K562 (cell line): ENCODE results near the gene NAT14. TPM values are rescaled to one million over a fixed set of nuclear protein-coding genes. Genes with fewer than 3 reads are reported as not detected.

Source experiments
- ADNP ChIP-seq: fragments of 200-800 bp; sonication (Bioruptor generic); IDR thresholded peaks from 2 replicates; pipeline ENCODE4 v1.6.1; 2016; ENCODE audit warnings: missing genetic modification characterization, missing compliant biosample characterization
- CHD2 ChIP-seq: IDR thresholded peaks from 2 replicates; pipeline ENCODE4 v1.6.1; 2011; ENCODE audit warnings: low read depth, low read length
- CHD4 ChIP-seq: fragments of 200-600 bp; sonication (generic); IDR thresholded peaks from 3 replicates; pipeline ENCODE4 v1.6.1; 2012; ENCODE audit warnings: low read depth, mild to moderate bottlenecking, mixed read lengths, low read length, inconsistent platforms; ENCODE audit not compliant: insufficient read depth, insufficient replicate concordance, poor library complexity, severe bottlenecking
- KAT7 ChIP-seq: sonication (generic); formaldehyde crosslinking; IDR thresholded peaks from 2 replicates; pipeline ENCODE4 v1.8.0; 2022; ENCODE audit warnings: missing genetic modification reagents, mild to moderate bottlenecking, borderline replicate concordance
- KLF10 ChIP-seq: fragments of 250-450 bp; sonication (Bioruptor Pico); IDR thresholded peaks from 2 replicates; pipeline ENCODE4 v1.6.1; 2021; ENCODE audit warnings: matching md5 sums
- NFE2L1 ChIP-seq: fragments of 450-650 bp; IDR thresholded peaks from 2 replicates; pipeline ENCODE4 v1.6.1; 2016; ENCODE audit warnings: missing genetic modification characterization, low read depth, mild to moderate bottlenecking, missing compliant biosample characterization, moderate library complexity, borderline replicate concordance
- SMAD4 ChIP-seq: fragments of 250-450 bp; sonication (Bioruptor Pico); conservative IDR thresholded peaks from 2 replicates; pipeline ENCODE4 v1.8.0; 2021; ENCODE audit warnings: inconsistent platforms, mild to moderate bottlenecking, moderate library complexity
- SNRNP70 ChIP-seq: fragments of 200-400 bp; formaldehyde crosslinking; optimal IDR thresholded peaks from 2 replicates; pipeline ENCODE3; 2017; ENCODE audit warnings: low read depth, low read length
- ZC3H4 ChIP-seq: sonication (generic); formaldehyde crosslinking; IDR thresholded peaks from 2 replicates; pipeline ENCODE4 v1.9.0; 2021; ENCODE audit warnings: missing genetic modification reagents, borderline replicate concordance
- ZNF707 ChIP-seq: fragments of 250-450 bp; sonication (Bioruptor Pico); conservative IDR thresholded peaks from 2 replicates; pipeline ENCODE4 v1.8.0; 2022; ENCODE audit warnings: inconsistent platforms, mild to moderate bottlenecking, moderate library complexity
- polyA plus RNA-seq, 8 experiments: library from polyadenylated mRNA; depleted of rRNA in 4 of 8; stranded (reverse) in 5 of 8; unstranded in 3 of 8; fragments of >200 nt; fragmentation: Nextera tagmentation in 2 of 8; fragmentation: Illumina TruSeq in 1 of 8; extraction: Ambion mirVana in 2 of 8; extraction: Trizol in 1 of 8; gene quantifications; 2 replicates each; pipeline versions ENCODE4 v1.2.1 to v1.2.3, GENCODE V29; 2011 to 2014; ENCODE audit warnings: inconsistent platforms in 1 of 8, missing spikeins in 1 of 8
- total RNA-seq, 7 experiments: library from RNA; depleted of rRNA in 6 of 7; stranded (reverse); fragments of >200 nt in 6 of 7; fragmentation: Illumina TruSeq in 2 of 7; extraction: Trizol in 2 of 7; gene quantifications; 2 replicates each; pipeline versions ENCODE4 v1.2.1 to v1.2.3, GENCODE V29; 2011 to 2021; ENCODE audit warnings: low replicate concordance in 1 of 7
- TF ChIP-seq, protein P1 (sequence below): sonication (generic); formaldehyde crosslinking; IDR thresholded peaks from 2 replicates; pipeline ENCODE4 v1.5.0; 2020; ENCODE audit warnings: missing genetic modification reagents
- TF ChIP-seq, protein P2 (sequence below): sonication (generic); formaldehyde crosslinking; IDR thresholded peaks from 2 replicates; pipeline ENCODE4 v1.9.0; 2022; ENCODE audit warnings: mild to moderate bottlenecking, missing genetic modification reagents
- TF ChIP-seq, protein P3 (sequence below), 2 experiments: fragments of 450-650 bp in 1 of 2; sonication (generic) in 1 of 2; formaldehyde crosslinking in 1 of 2; IDR thresholded peaks; 2 replicates each; pipeline versions ENCODE4 v1.7.1 to v1.9.0; 2016 to 2022; ENCODE audit warnings: inconsistent platforms in 1 of 2, mild to moderate bottlenecking in 1 of 2, missing genetic modification reagents in 1 of 2
- TF ChIP-seq, protein P4 (sequence below): fragments of 250-450 bp; sonication (Bioruptor Pico); IDR thresholded peaks from 2 replicates; pipeline ENCODE4 v1.5.0; 2022; ENCODE audit warnings: mild to moderate bottlenecking

The NAT14 gene
- total and polyA plus RNA-seq, 9 of the 15 experiments (the other 6 are each of a cell fraction or from before 2014, with no cell fraction given) = 2.4 to 77.0 (median 26.7) TPM

DNA sequence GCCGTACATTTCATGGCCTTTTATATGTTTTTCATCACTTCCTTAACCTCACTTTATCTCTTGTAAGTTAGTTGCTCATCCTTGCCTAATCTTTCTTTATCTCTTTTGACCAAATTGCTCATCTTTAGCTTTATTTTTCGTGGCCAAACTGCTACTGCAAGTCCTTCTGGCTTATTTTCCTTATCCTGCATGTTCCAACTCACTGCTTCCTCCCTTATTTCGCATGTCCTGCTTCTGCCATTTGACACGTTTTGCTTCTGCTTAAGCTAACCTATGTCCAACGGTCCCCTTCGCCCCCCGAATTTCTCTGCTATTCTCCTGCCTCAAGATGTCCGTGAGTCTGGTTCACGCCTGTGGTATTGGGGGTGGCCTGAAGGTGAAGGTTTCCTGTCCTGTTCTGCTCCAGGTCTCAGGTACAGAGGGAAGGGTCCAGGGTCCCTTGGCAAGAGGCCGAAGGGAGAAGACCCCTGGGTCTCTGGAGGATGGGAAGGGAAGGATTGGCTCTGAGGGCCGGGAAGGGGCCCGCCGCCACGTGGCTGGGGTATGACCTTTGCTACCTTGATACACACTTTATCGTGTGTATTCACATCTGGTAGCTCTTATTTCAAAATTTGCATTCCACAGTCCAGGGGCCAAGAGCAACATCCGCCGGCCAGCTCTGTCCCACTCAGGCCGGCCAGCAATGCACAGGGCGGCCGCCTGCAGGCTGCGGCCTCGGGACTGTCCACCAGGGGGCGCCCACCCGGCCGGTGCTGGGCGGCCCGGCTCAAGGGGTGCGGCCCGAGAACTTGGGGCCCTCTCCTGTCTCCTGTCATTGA is 17.5 kb upstream of the NAT14 start (continued):
- TF ChIP-seq, protein P1, sequence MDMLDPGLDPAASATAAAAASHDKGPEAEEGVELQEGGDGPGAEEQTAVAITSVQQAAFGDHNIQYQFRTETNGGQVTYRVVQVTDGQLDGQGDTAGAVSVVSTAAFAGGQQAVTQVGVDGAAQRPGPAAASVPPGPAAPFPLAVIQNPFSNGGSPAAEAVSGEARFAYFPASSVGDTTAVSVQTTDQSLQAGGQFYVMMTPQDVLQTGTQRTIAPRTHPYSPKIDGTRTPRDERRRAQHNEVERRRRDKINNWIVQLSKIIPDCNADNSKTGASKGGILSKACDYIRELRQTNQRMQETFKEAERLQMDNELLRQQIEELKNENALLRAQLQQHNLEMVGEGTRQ (CRISPR knock-in tag) = no peak
- TF ChIP-seq CHD2 (no peak), ZC3H4 (CRISPR knock-in tag) (no peak), KAT7 (CRISPR knock-in tag) (no peak), SNRNP70 (no peak), KLF10 (no peak), SMAD4 (peak; percentile 67), NFE2L1 (no peak), CHD4 (no peak), ADNP (tag) (peak; percentile 96), ZNF707 (no peak)
- TF ChIP-seq, protein P2, sequence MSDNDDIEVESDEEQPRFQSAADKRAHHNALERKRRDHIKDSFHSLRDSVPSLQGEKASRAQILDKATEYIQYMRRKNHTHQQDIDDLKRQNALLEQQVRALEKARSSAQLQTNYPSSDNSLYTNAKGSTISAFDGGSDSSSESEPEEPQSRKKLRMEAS (CRISPR knock-in tag) = peak; percentile 81
- TF ChIP-seq, protein P3, sequence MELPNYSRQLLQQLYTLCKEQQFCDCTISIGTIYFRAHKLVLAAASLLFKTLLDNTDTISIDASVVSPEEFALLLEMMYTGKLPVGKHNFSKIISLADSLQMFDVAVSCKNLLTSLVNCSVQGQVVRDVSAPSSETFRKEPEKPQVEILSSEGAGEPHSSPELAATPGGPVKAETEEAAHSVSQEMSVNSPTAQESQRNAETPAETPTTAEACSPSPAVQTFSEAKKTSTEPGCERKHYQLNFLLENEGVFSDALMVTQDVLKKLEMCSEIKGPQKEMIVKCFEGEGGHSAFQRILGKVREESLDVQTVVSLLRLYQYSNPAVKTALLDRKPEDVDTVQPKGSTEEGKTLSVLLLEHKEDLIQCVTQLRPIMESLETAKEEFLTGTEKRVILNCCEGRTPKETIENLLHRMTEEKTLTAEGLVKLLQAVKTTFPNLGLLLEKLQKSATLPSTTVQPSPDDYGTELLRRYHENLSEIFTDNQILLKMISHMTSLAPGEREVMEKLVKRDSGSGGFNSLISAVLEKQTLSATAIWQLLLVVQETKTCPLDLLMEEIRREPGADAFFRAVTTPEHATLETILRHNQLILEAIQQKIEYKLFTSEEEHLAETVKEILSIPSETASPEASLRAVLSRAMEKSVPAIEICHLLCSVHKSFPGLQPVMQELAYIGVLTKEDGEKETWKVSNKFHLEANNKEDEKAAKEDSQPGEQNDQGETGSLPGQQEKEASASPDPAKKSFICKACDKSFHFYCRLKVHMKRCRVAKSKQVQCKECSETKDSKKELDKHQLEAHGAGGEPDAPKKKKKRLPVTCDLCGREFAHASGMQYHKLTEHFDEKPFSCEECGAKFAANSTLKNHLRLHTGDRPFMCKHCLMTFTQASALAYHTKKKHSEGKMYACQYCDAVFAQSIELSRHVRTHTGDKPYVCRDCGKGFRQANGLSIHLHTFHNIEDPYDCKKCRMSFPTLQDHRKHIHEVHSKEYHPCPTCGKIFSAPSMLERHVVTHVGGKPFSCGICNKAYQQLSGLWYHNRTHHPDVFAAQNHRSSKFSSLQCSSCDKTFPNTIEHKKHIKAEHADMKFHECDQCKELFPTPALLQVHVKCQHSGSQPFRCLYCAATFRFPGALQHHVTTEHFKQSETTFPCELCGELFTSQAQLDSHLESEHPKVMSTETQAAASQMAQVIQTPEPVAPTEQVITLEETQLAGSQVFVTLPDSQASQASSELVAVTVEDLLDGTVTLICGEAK (IDR thresholded peaks at IDR 0.05) = peak; percentile 61
- TF ChIP-seq, protein P3 (CRISPR knock-in tag; IDR thresholded peaks at IDR 0.05) = no peak
- TF ChIP-seq, protein P4, sequence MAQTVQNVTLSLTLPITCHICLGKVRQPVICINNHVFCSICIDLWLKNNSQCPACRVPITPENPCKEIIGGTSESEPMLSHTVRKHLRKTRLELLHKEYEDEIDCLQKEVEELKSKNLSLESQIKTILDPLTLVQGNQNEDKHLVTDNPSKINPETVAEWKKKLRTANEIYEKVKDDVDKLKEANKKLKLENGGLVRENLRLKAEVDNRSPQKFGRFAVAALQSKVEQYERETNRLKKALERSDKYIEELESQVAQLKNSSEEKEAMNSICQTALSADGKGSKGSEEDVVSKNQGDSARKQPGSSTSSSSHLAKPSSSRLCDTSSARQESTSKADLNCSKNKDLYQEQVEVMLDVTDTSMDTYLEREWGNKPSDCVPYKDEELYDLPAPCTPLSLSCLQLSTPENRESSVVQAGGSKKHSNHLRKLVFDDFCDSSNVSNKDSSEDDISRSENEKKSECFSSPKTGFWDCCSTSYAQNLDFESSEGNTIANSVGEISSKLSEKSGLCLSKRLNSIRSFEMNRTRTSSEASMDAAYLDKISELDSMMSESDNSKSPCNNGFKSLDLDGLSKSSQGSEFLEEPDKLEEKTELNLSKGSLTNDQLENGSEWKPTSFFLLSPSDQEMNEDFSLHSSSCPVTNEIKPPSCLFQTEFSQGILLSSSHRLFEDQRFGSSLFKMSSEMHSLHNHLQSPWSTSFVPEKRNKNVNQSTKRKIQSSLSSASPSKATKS (CRISPR knock-in tag) = no peak
